Epithelial cell of esophagus (primary cell): ENCODE data around the gene DUSP16.
A peak's percentile ranks its signal among the peaks of the same experiment; 100 is the strongest.
"Not testable (repeated sequence)": the region's sequence is repeated elsewhere in the genome, so short reads cannot be mapped to it uniquely, and the experiment has no call there.

Source experiments
- DNase-seq: peaks from one replicate; pipeline ENCODE4 v3.0.0; 2010; ENCODE audit warnings: low read depth
- H3K4me3 ChIP-seq: 2 replicates; pipeline ENCODE4 v1.5.1; 2011; ENCODE audit warnings: mild to moderate bottlenecking, low read length, control low read depth
- CTCF ChIP-seq: IDR thresholded peaks from 2 replicates; pipeline ENCODE4 v1.5.1; 2011; ENCODE audit warnings: low read depth, mild to moderate bottlenecking, low read length, control low read depth, inconsistent platforms; ENCODE audit not compliant: insufficient read depth; ENCODE audit errors: missing control alignments

The DUSP16 gene

DNA sequence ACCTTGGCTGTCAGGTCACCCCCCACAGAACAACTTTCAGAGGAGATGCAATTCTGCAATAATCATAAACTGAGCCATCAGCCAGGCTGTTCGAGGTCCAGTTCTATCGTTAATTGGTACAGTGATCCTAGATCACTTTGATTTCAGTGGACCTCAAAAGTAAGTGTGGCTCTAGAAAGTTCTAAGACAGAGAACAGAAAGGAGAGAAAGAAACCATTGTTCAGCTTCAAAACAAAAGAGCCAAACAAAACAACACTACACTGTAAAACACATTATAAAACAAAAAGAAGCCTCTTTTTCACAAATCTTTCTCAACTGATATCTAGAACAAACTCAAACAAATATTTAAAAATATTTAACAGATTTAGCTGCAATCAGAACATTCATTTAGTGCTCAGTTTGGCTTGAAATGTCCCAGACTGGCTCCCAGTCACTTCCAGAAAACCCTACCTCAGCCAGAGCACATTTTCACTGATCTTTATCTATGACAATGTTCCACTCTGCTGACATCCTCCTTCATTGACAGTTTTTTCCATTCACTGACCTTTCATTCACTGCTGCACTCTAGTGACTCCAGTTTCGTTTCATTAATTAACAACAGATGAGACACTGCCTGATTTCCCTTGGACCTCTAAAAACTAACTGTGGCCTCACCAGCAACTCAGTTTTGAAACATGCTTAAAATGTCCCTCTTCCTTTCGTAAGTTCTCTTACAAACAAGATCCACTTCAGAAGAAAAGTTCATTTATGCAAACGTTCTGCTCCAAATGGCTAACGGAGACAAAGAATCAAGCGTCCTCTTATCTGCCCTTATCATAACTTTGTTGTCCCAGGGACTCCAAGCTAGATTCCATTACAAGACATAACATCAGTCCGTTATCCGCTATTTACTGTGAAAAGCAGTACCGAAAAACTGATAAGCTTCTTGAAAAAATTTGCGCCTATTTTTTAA, 56.8 kb downstream of the DUSP16 start:
- TF ChIP-seq CTCF: no peak
- no peak overlapping the region for H3K4me3 ChIP-seq
- DNase-seq: no peak

GRCh38 chr12:12503384-12504078, 59.1 kb downstream of the DUSP16 start:
- no peak for TF ChIP-seq CTCF
- no peak overlapping the region for H3K4me3 ChIP-seq
- no peak for DNase-seq

- no peak overlapping the region for H3K4me3 ChIP-seq
- DNase-seq: no peak
- no peak for TF ChIP-seq CTCF
These were observed 59.9 kb downstream of the DUSP16 start for GRCh38 chr12:12502815-12503151.

- H3K4me3 ChIP-seq, DNase-seq: not testable (repeated sequence)
These were observed 60.4 kb downstream of the DUSP16 start for GRCh38 chr12:12502130-12502814.

DNA sequence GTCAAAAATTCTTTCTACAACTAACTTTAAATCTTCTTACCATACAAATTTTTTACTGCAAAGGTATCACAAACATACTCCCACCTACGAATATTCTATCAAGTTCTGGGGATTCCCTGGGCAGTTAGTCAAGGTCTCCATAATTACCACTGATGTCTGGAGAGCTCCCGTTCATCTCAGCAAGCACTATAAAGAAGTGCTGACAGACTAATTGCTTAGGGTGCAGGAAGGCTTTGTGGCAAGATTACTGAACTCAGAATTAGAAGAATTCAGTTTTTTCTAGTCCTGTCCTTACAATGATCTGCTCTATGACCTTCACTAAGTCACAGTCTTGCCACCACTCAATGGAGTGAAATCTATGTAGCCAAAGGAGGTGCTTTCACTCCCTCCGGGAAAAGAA, 61.5 kb downstream of the DUSP16 start:
- no peak overlapping the region for H3K4me3 ChIP-seq
- no peak for TF ChIP-seq CTCF
- no peak for DNase-seq

DNA sequence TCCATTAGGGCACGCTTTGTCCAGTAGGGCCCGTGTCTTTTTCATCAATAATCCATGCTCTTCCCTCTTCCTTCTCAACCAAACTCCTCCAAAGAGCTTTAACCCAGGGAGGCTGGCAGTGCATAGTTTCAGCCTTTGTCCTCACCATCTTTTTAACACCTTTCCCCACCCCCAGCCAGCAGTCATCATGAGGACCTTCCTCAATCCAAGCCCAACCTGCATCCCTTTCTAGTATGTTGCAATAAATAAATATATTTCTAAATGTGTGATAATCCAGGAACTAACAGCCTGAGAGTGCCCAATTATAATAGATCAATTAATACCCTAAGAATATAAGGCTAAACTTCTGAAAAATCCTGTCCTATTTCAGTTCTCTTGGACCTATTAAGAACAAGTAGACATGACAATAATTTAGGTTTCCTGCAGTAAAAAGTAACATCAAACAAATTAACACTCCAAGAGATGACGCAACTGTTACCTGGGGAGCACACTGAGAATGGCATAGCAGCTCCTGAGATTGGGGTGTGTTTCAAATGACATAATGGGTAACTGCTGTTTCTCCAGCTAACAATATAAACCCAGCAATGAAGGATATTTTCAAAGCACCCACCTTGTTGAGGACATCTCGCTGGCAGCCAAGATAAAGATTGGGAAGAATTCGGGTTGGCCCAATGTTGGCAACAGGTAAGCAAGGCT, 62.6 kb downstream of the DUSP16 start:
- DNase-seq: peak; percentile 30
- TF ChIP-seq CTCF: no peak
- H3K4me3 ChIP-seq: no peak overlapping the region

GRCh38 chr12:12498210-12498609, 64.5 kb downstream of the DUSP16 start:
- no peak for DNase-seq
- TF ChIP-seq CTCF: no peak
- no peak overlapping the region for H3K4me3 ChIP-seq
